ENCODE data around the gene ATG16L2.
"Not testable (repeated sequence)": the region's sequence is repeated elsewhere in the genome, so short reads cannot be mapped to it uniquely, and the experiment has no call there.

The ATG16L2 gene

DNA sequence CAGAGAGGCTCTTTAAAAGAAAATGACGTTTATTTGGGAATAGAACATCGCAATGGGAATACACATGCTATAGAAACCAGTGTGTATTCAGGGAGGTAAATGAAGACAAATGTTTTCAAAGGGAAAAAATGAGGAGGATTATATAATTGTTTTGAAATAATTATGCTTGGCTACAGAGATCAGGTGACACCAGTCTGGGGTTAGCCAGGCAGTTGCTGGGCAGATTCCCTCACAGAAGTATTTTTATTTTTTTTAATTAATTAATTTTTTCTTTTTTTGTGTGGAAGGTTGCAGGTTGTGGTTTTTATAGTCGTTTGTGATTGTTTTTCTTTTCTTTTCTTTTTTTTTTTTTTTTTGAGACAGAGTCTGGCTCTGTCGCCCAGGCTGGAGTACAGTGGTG is 14.8 kb upstream of the ATG16L2 start:
- no peak for DNase-seq (ENCODE audit: low read depth, low spot score)
- no peak overlapping the region for H3K27ac ChIP-seq

DNA sequence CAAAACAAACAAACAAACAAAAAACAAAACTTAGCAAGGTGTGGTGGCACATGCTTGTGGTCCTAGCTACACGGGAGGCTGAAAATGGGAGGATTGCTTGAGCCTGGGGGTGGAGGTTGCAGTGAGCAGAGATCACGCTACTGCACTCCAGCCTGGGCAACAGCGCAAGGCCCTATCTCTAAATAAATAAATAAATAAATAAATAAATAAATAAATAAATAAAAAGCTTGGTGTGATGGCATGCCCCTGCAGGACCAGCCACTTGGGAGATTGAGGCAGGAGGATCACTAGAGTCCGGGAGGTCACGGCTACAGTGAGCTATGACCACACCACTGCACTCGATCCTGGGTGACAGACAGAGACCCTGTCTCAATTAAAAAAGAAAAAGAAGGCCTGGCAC is 11.4 kb upstream of the ATG16L2 start:
- DNase-seq (ENCODE audit: low read depth, low spot score): no peak
- no peak overlapping the region for H3K27ac ChIP-seq

DNA sequence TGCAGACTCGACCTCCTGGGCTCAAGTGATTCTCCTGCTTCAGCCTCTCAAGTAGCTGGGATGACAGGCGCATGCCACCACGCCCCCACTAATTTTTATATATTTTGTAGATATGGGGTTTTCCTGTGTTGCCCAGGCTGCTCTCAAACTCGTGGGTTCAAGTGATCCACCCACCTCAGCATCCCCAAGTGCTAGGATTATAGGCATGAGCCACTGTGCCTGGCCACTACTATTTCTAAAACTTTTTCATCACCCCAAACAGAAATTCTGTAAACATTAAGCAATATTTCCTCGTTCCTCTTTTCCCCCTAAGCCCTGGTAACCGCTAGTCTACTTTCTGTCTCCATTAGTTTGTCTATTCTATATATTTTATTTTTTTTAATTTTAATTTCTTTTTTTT is 9.0 kb upstream of the ATG16L2 start:
- H3K27ac ChIP-seq: no peak overlapping the region
- DNase-seq (ENCODE audit: low read depth, low spot score): no peak

DNA sequence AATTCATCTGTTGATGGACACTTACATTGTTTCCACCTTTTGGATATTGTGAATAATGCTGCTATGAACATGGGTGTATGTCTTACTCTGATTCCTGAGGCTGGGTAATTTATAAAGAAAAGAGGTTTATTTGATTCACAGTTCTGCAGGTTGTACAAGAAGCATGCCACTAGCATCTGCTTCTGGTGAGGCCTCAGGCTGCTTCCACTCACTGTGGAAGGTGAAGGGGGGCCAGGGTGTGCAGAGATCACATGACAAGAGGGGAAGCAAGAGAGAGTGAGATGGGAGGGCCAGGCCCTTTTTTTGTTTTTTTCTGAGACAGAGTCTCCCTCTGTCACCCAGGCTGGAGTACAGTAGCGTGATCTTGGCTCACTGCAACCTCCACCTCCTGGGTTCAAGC is 7.8 kb upstream of the ATG16L2 start:
- DNase-seq (ENCODE audit: low read depth, low spot score); H3K27ac ChIP-seq: not testable (repeated sequence)

DNA sequence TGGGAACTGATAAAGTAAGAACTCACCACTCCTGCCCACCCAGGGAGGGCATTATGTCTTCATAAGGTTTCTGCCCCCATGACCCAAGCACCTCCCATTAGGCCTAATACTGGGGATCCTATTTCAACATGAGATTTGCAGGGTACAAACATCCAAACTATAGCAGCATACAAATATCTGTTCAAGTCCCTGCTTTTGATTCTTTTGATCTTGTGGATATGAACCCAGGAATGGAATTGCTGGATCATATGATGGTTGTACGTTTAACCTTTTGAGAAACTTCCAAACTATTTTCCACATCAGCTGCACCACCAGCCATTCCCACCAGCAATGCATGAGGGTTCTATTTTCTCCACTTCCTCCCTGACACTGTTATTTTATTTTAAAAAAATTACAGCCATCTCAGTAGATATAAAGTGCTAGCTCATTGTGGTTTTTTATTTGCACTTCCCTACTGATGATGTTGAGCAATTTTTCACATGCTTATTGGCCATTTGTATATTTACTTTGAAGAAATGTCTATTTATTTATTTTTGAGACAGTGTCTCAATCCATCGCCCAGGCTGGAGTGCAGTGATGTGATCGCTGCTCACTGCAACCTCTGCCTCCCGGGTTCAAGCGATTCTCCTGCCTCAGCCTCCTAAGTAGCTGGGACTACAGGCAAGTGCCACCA is 7.1 kb upstream of the ATG16L2 start:
- DNase-seq (ENCODE audit: low read depth, low spot score): no peak
- H3K27ac ChIP-seq: no peak overlapping the region

DNA sequence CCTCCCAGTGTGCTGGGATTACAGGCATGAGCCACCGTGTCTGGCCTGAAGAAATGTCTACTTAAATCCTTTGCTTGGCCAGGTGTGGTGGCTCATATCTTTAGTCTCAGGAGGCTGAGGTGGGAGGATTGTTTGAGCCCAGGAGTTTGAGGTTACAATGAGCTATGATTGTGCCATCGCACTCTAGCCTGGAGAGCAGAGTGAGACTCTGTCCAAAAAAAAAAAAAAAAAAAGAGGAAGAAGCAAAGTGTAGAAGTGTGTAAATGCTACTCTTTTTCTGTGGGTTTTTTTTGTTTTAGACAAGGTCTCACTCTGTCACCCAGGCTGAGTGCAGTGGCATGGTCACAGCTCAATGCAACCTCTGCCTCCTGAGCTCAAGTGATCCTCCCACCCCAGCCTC is 6.4 kb upstream of the ATG16L2 start:
- no peak overlapping the region for H3K27ac ChIP-seq
- no peak for DNase-seq (ENCODE audit: low read depth, low spot score)

DNA sequence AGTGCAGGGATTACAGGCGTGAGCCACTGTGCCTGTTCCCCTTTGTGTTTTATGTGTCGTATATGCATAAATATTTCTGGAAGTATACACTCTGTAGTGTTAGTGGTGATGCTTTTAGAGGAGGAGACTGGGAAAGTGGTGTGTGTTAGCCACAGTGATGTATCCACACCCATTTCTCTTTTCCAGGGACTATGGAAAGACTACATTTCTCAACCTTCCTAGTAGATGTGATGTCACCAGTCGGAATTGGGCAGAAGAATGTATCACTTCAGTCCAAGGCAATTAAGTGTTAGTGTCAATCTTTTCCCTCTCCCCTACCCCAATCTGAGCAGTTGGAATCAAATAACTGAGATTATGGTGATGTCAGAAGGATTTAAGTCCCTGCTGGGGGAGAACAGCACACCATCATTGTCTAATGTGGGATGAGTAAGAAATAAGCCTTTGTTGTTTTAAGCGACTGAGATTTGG is 5.8 kb upstream of the ATG16L2 start:
- no peak for DNase-seq (ENCODE audit: low read depth, low spot score)
- no peak overlapping the region for H3K27ac ChIP-seq

DNA sequence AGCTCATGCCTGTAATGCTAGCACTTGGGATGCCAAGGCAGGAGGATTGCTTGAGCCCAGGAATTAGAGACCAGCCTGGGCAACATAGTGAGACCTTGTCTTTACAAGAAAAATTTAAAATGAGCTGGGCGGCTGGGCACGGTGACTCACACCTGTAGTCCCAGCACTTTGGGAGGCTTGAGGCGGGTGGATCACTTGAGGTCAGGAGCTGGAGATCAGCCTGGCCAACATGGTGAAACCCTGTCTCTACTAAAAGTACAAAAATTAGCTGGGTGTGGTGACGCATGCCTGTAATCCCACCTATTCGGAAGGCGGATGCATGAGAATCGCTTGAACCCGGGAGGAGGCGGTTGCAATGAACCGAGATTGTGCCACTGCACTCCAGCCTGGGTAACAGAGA is 2.5 kb upstream of the ATG16L2 start:
- not testable (repeated sequence) for H3K27ac ChIP-seq; DNase-seq (ENCODE audit: low read depth, low spot score)

DNA sequence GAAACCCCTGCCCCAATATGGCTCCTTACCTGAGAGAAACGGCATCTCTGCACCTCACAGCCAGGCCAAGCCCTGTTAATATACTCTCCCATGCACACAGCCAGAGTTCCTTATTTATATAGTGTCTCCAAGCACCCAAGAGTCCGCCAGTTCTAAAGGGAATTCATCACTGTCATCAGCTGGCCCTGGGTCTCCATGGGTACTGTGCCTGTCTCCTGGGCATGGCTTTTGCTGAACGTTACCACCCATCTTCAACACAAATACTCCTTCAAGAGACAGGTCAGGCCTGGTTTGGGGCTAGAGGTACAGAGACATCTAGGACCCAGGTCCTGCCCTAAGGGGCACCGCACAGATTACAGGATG is 1.6 kb upstream of the ATG16L2 start:
- no peak for DNase-seq (ENCODE audit: low read depth, low spot score)
- peak overlapping the region; percentile 83 for H3K27ac ChIP-seq

DNA sequence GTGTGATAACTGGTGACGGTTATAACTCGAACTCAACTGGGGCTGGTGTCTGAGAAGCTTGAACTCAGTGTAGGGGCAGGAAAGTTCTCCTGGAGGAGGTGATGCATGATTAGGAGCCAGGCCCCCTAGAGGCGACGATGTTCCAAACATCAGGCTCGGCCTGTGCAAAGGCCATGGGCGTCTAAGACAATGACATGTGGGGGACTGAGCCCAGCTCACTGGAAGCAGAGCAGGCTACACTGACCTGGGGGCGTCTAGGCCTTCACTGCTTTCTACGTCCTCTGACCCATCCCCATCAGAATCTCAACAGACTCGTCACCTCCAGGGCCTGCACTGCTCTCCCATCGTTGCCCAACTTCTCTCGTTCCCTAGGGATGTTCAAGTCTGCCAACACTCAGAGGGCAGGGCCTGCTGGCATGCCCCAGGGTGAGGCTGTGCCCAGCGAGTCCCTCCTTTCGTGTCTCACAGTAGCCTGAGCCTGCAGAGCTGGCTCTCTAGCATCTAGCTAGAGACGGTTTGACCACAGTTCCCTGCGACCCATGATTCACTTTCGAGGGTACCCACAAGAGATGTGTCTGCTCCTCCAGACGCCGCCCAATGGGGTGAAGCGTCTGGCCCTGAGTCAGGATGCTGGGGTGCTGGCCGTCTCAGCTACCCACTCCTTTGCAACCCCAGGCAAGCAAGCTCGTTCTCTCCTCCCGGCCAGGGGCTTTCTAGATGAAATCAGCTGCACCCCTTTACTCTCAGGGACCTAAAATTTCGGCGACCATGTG is 1.1 kb upstream of the ATG16L2 start:
- no peak for DNase-seq (ENCODE audit: low read depth, low spot score)
- H3K27ac ChIP-seq: peak overlapping the region; percentile 83

DNA sequence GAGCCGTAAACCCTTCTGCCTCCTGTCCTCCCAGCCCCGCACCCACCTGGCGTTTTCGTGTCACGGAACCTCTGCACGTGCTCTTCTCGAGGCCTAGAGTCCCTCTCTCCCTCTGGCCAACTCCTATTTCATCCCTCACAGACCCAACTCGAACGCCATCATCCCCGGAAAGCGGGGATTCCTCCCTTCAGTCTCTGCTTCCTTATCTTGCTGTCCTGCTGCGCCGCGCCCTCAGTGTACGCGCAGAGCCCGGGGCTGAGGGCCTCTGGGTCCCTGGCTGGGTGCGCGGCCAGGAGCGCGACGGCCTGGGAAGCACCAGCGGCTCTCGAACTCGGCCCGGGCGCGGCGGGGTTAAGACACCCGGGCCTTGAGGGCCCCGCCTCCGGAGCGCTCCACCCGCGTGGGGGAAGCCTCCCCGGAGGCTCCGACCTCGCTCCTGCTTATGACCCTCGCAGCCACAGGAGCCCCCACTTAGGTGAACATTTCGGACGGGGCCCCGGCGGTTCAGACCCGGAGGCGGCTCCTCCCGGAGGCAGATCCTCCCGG is 398 bp upstream of the ATG16L2 start:
- H3K27ac ChIP-seq: peak overlapping the region; percentile 83
- no peak for DNase-seq (ENCODE audit: low read depth, low spot score)

DNA sequence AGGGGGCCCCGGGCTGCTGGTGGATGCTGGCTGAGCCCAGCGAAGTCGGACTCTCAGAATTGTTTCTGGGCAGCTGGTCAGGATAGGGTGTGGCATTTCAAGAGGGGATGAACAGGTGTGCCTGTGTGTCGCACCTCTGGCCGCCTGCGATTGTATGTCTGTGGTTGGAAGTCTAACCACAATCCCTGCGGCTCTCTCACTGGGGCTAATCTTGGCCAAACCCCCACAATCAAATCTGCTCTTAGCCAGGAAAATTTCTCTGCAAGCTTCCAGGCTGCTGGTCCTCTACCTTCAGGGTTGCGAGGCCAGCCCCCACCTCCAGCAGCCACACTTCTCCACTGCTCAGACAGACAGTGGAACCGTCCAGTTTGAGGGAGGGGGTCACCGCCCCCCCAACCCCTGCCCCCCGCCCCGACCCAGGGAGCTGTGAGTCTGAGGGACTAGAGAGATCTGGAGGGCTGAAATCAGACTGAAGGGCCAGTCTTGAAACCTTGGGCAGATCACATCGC is 953 bp downstream of the ATG16L2 start:
- H3K27ac ChIP-seq: peak overlapping the region; percentile 83
- no peak for DNase-seq (ENCODE audit: low read depth, low spot score)

DNA sequence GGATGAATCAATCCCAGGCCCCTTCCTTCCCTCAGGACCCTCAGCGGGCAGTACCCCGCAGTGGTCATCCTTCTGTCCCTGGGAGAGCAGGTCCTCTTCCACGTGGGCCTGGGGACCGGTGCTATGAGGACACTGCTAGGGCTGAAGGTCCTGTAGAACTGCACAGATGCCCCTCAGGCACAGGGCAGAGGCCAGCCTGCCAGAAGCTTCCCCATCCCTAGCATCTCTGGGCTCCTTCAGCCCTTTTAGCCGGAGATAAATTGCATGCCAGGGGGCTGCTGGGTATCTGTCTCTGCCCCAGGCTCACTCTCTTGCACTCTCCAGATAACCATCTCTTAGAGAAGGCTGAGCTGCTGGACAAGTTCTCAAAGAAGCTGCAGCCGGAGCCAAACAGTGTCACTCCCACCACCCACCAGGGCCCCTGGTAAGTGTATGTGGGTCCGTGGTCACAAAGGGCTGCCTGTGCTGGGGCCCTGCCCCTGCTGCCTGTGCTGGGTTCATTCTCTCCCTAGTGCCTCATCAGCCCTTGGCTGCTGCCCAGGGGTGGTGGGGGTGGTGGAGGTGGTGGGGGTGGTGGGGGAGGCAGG is 2.3 kb downstream of the ATG16L2 start:
- no peak overlapping the region for H3K27ac ChIP-seq
- DNase-seq (ENCODE audit: low read depth, low spot score): no peak

DNA sequence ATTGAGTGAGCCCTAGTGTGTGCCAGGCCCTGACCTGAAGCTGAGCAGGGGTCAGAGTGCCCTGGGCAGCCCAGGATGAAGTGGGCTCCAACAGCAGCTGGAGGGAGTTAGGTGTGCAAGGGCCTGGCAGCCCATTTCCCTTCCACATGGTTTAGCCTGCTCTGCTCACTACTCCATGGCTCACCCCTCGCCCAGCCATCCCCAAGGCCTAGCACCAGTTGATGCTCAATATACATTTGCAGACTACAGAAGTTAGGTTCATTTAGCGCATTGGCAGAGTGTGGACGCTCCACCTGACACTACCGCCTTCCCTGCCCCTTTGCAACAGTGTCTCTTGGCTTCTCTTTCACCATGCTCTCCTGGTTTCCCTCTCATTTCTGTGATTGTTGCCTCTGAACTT is 3.8 kb downstream of the ATG16L2 start:
- no peak for DNase-seq (ENCODE audit: low read depth, low spot score)
- H3K27ac ChIP-seq: no peak overlapping the region

DNA sequence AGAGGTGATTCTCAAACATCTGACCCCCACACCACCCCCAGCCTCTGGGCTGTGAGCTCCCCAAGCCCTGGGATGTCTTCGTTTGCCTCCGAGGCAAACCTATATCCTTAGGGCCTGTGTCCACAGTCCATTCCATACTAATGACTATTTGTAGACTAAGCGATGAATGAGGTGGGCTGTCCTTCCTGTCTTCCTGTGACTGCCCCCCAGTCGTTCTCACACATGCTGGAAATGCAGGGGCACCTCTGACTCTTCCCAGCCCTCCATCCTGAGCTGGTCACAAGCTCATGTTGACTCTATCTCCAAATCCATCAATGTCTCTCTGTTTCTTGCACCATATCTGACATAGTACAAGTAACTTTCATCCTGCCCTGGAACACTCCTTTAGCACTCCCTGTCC is 4.8 kb downstream of the ATG16L2 start:
- no peak for DNase-seq (ENCODE audit: low read depth, low spot score)
- no peak overlapping the region for H3K27ac ChIP-seq

DNA sequence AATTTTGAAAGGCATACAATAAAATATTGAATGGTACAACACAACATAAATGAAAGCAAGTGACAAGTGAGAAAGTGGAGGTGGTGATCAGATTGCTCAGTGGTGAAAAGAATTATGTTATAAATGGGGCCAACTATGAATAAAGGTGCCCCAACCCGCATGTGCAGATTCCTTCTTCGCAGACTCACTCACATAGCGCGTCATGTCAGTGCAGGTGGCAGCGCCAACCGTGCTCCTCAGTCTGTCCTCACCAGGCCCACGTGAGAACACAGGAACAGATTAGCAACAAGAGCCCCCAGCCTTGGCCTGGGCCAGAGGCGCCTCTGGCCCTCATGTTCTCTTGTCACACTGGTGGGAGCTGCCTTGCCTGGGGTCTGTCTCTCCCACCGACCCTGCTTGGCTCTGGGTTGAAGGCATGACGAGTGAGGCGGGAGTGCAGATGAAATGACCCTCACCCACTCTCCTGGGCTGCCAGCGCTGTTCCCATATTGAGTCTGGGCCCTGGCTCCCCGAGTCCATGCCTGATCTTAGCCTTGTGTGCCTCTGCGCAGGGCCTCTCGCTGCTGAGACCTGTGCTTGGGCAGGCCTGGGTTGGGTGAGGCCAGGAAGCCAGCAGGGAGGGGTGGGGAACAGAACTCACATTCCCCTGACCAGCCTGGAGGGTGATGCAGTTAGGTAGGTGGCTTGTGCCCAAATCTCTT is 6.4 kb downstream of the ATG16L2 start:
- no peak for DNase-seq (ENCODE audit: low read depth, low spot score)
- no peak overlapping the region for H3K27ac ChIP-seq

DNA sequence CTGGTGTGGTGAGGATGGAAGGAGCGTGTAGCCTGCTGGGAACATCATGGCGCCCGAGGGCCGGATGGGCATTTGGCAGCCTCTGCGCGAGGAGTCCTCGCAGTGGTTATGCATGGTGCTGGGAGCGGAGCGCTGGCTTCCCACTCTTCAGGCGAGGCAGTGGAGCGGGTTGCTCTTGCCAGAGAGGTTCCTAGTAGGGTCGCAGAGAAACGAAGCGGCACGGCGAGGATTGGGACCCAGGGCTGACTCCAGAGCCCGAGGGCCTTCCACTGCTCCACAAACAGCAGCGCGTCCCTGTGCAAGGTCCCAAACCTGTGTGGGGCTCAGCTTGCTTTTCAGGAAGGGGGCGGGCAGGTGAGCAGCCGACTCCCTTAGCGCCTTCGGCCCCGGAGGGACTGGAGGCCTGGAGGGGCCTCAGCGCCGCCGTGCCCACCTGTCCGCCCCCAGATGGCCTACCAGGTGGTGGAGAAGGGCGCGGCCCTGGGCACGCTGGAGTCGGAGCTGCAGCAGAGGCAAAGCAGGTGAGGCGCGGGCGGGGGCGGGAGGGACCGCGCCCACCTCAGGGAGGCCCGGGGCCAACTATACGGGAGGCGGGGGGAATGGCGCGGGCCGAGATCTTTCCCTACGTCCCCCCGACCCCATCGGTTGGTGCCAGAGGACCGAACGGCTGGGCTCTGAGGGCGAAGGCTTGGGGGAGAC is 7.2 kb downstream of the ATG16L2 start:
- H3K27ac ChIP-seq: no peak overlapping the region
- no peak for DNase-seq (ENCODE audit: low read depth, low spot score)

DNA sequence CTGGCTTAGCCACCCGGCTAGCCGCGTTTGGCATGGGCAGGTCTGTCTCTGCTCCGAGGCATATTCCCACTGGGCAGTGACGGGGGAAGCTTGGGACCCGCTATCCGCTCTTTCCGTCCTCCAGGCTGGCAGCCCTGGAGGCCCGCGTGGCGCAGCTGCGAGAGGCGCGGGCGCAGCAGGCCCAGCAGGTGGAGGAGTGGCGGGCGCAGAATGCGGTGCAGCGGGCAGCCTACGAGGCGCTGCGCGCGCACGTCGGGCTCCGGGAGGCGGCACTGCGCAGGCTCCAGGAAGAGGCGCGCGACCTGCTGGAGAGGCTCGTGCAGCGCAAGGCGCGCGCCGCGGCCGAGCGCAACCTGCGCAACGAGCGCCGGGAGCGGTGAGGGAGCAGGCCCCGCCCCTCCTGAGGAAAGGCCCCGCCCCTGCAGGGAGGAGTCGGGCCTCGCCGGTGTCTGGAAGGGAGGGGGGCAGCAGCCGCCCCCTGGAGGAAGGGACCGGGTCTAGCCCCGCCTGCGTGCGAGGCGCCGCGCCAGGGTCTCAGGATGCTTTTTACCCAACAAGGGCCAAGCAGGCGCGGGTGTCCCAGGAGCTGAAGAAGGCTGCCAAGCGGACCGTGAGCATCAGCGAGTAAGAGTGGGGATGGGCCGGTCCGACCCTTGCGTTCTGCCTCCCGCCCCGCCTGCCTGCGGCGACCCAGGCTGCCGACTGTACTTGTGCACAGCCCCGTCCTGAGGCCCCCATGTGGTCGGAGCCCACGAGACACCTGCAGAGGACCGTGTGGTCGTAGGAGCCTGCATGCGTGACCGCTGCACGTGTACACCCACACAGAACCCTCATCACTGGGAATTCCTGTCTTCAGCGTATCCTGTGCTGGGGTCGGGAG is 7.9 kb downstream of the ATG16L2 start:
- peak; percentile 54 for DNase-seq (ENCODE audit: low read depth, low spot score)

More for the DNA sequence above, 7.9 kb downstream of the ATG16L2 start:
- H3K27ac ChIP-seq: no peak overlapping the region

Measured in epithelial cell of prostate (primary cell).